Dermis microvascular lymphatic vessel endothelial cell (primary cell): ENCODE results near the gene FAM193B. TPM values are rescaled to one million over a fixed set of nuclear protein-coding genes. Genes with fewer than 3 reads are reported as not detected.
A peak's percentile ranks its signal among the peaks of the same experiment; 100 is the strongest.
"Not testable (repeated sequence)": the region's sequence is repeated elsewhere in the genome, so short reads cannot be mapped to it uniquely, and the experiment has no call there.

ENCODE experiments used
- DNase-seq, 2 donors: peaks; one replicate each; pipeline versions ENCODE4 v3.0.0 to v3.0.0-alpha.2; 2010; ENCODE audit warnings: low read depth in 2 of 2
- total RNA-seq: library from RNA; depleted of rRNA; stranded (reverse); fragments of >200 nt; gene quantifications from 2 replicates; pipeline ENCODE4 v1.2.1, GENCODE V29; 2014

FAM193B gene
- total RNA-seq, 1 donor from 2014 or later, result 9.8 TPM

GRCh38 chr5:177487975-177488374 is 66.4 kb downstream of the FAM193B start:
- DNase-seq, result no peak

GRCh38 chr5:177487144-177487543 is 67.2 kb downstream of the FAM193B start:
- no peak for DNase-seq

- DNase-seq, result no peak
Measured at GRCh38 chr5:177486256-177486655, 68.1 kb downstream of the FAM193B start.

GRCh38 chr5:177485753-177486152 is 68.6 kb downstream of the FAM193B start:
- not testable (repeated sequence) for DNase-seq

GRCh38 chr5:177484902-177485549 is 69.3 kb downstream of the FAM193B start:
- DNase-seq, result no peak

- no peak for DNase-seq
Measured at GRCh38 chr5:177483994-177484901, 70.1 kb downstream of the FAM193B start.

- DNase-seq, result no peak
Measured at GRCh38 chr5:177483042-177483441, 71.3 kb downstream of the FAM193B start.

- no peak for DNase-seq
Measured at GRCh38 chr5:177482359-177482795, 72.0 kb downstream of the FAM193B start.

- DNase-seq, result no peak
Measured at GRCh38 chr5:177479774-177480173, 74.6 kb downstream of the FAM193B start.

- no peak for DNase-seq
Measured at GRCh38 chr5:177478711-177479646, 75.4 kb downstream of the FAM193B start.

GRCh38 chr5:177477701-177478477 is 76.5 kb downstream of the FAM193B start:
- no peak for DNase-seq

GRCh38 chr5:177476531-177477233 is 77.7 kb downstream of the FAM193B start:
- DNase-seq, result peak in 1 of 2 donors; percentile 76

GRCh38 chr5:177475563-177476427 is 78.6 kb downstream of the FAM193B start:
- DNase-seq, result no peak

- DNase-seq, result no peak
Measured at GRCh38 chr5:177474846-177475562, 79.4 kb downstream of the FAM193B start.

- DNase-seq, result no peak
Measured at GRCh38 chr5:177474002-177474476, 80.3 kb downstream of the FAM193B start.

- DNase-seq, result peak in 1 of 2 donors; percentile 64
Measured at GRCh38 chr5:177473443-177474001, 80.8 kb downstream of the FAM193B start, which contains the start of gene DBN1. DBN1 (minus strand) TSS chr5:177473634; CDS start chr5:177473521, 113 bp downstream.
